Gastrocnemius medialis (tissue), 4 donors: ENCODE data around the gene ABCF2. TPM values are rescaled to one million over a fixed set of nuclear protein-coding genes. Genes with fewer than 3 reads are reported as not detected.

ENCODE experiments used
- ATAC-seq, 2 donors: fragments of 150-250 bp; one replicate each; pipeline ENCODE4 v1.9.1; 2016
- DNase-seq, 2 donors: peaks; one replicate each; pipeline ENCODE4 v3.0.0-alpha.2; 2019
- H3K27ac ChIP-seq, 4 donors: fragments of 200-600 bp; sonication (generic); 1 replicate in 1 of 4; 2 replicates in 3 of 4; pipeline ENCODE4 v1.5.1; 2016 to 2018; ENCODE audit warnings: mild to moderate bottlenecking in 2 of 4, moderate library complexity in 1 of 4
- H3K27me3 ChIP-seq, 3 donors: fragments of 200-600 bp; sonication (generic) in 2 of 3; 1 replicate in 1 of 3; 2 replicates in 2 of 3; pipeline versions ENCODE4 v1.5.1 to v1.6.0; 2016 to 2019; ENCODE audit warnings: mild to moderate bottlenecking in 1 of 3, moderate library complexity in 1 of 3
- H3K36me3 ChIP-seq, 2 donors: fragments of 200-600 bp; sonication (generic) in 1 of 2; one replicate each; pipeline ENCODE4 v1.5.1; 2017 to 2018
- H3K4me1 ChIP-seq, 2 donors: fragments of 200-600 bp; sonication (generic) in 1 of 2; one replicate each; pipeline ENCODE4 v1.5.1; 2016 to 2017; ENCODE audit warnings: mild to moderate bottlenecking in 2 of 2
- H3K4me3 ChIP-seq, 4 donors: fragments of 200-600 bp; sonication (generic) in 3 of 4; 1 replicate in 1 of 4; 2 replicates in 3 of 4; pipeline ENCODE4 v1.5.1; 2016 to 2019; ENCODE audit warnings: mild to moderate bottlenecking in 2 of 4
- H3K9me3 ChIP-seq, 3 donors: fragments of 200-600 bp; sonication (generic) in 2 of 3; 1 replicate in 1 of 3; 2 replicates in 2 of 3; pipeline ENCODE4 v1.5.1; 2016 to 2019
- POLR2A ChIP-seq, 2 donors: fragments of 450-650 bp; IDR thresholded peaks; one replicate each; pipeline ENCODE4 v1.6.1; 2017; ENCODE audit warnings: antibody characterized with exemption in 2 of 2, mild to moderate bottlenecking in 2 of 2, moderate library complexity in 2 of 2
- in situ Hi-C, 4 donors: fragments of 200-750 bp; cut with MboI; loops; one replicate each; pipeline versions ENCODE4 v1.15.0 to v1.8.0; 2017; ENCODE audit warnings: low sequenced_read_pairs in 4 of 4
- intact Hi-C: fragments of 100-400 bp; cut with DNase I; formaldehyde crosslinking; loops from one replicate; pipeline ENCODE4 v1.15.1; 2023; ENCODE audit warnings: low total_unique reads
- total RNA-seq, 4 donors: library from RNA; depleted of rRNA; stranded (reverse); fragments of >200 nt; gene quantifications; one replicate each; pipeline versions ENCODE4 v1.1.0 to v1.2.3, GENCODE V29; 2016
- TF ChIP-seq, protein P1 (sequence below), 5 experiments: fragments of 450-650 bp in 3 of 5; fragments of 200-600 bp in 2 of 5; sonication (generic) in 2 of 5; IDR thresholded peaks in 4 of 5; conservative IDR thresholded peaks in 1 of 5; 1 replicate in 4 of 5; 2 replicates in 1 of 5; pipeline ENCODE4 v1.5.1; 2016 to 2019; ENCODE audit warnings: antibody characterized with exemption in 5 of 5, mild to moderate bottlenecking in 3 of 5, moderate library complexity in 3 of 5

Gene ABCF2
- total RNA-seq, 4 donors from 2014 or later = 73.3 to 119 (median 96.3) TPM

GRCh38 chr7:151211155-151211772 is 15.7 kb downstream of the ABCF2 start:
- H3K27ac ChIP-seq = no peak overlapping the region
- H3K36me3 ChIP-seq = peaks cover 0 to 46% of the 10 kb centered on the region in 2 donors
- ATAC-seq (no peak), DNase-seq (no peak)
- no peaks in the 10 kb centered on the region for H3K4me1 ChIP-seq
- TF ChIP-seq, protein P1, sequence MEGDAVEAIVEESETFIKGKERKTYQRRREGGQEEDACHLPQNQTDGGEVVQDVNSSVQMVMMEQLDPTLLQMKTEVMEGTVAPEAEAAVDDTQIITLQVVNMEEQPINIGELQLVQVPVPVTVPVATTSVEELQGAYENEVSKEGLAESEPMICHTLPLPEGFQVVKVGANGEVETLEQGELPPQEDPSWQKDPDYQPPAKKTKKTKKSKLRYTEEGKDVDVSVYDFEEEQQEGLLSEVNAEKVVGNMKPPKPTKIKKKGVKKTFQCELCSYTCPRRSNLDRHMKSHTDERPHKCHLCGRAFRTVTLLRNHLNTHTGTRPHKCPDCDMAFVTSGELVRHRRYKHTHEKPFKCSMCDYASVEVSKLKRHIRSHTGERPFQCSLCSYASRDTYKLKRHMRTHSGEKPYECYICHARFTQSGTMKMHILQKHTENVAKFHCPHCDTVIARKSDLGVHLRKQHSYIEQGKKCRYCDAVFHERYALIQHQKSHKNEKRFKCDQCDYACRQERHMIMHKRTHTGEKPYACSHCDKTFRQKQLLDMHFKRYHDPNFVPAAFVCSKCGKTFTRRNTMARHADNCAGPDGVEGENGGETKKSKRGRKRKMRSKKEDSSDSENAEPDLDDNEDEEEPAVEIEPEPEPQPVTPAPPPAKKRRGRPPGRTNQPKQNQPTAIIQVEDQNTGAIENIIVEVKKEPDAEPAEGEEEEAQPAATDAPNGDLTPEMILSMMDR (IDR thresholded peaks at IDR 0.05 in 4 of 5, conservative IDR thresholded peaks at IDR 0.05 in 1 of 5) = no peak
- no peak for TF ChIP-seq POLR2A (IDR thresholded peaks at IDR 0.05)
- peaks cover 0 to 1% (median 0%) of the 10 kb centered on the region in 3 donors for H3K27me3 ChIP-seq
- no peak overlapping the region for H3K4me3 ChIP-seq
- intact Hi-C loops = no loop called here
- in situ Hi-C loops = no loop called here
- no peaks in the 10 kb centered on the region for H3K9me3 ChIP-seq

GRCh38 chr7:151210087-151210854 is 16.7 kb downstream of the ABCF2 start, which contains the start of gene H2BK1:
H2BK1 (minus strand) TSS chr7:151210488; CDS start chr7:151210318, 170 bp downstream.
- Histone ChIP-seq H3K27me3 (peaks cover 0 to 10% (median 6%) of the 10 kb centered on the region in 3 donors), H3K9me3 (no peaks in the 10 kb centered on the region), H3K36me3 (peaks cover 0 to 36% of the 10 kb centered on the region in 2 donors), H3K4me3 (no peak within 1 kb of the TSS), H3K4me1 (no peaks in the 10 kb centered on the region), H3K27ac (no peak within 1 kb of the TSS)
- in situ Hi-C loops (no loop called here), intact Hi-C loops (no loop called here)
- DNase-seq (no peak), ATAC-seq (no peak)
- TF ChIP-seq, protein P1 (IDR thresholded peaks at IDR 0.05 in 4 of 5, conservative IDR thresholded peaks at IDR 0.05 in 1 of 5) = no peak
- no peak for TF ChIP-seq POLR2A (IDR thresholded peaks at IDR 0.05)

GRCh38 chr7:151209588-151209987 is 17.4 kb downstream of the ABCF2 start:
- Histone ChIP-seq H3K9me3 (no peaks in the 10 kb centered on the region), H3K4me1 (no peaks in the 10 kb centered on the region), H3K4me3 (no peak overlapping the region), H3K36me3 (peaks cover 0 to 29% of the 10 kb centered on the region in 2 donors), H3K27ac (no peak overlapping the region), H3K27me3 (peaks cover 1 to 14% (median 13%) of the 10 kb centered on the region in 3 donors)
- ATAC-seq (no peak), DNase-seq (no peak)
- TF ChIP-seq POLR2A (IDR thresholded peaks at IDR 0.05) = no peak
- TF ChIP-seq, protein P1 (IDR thresholded peaks at IDR 0.05 in 4 of 5, conservative IDR thresholded peaks at IDR 0.05 in 1 of 5) = no peak
- in situ Hi-C loops = no loop called here
- intact Hi-C loops = no loop called here

GRCh38 chr7:151208253-151208862 is 18.6 kb downstream of the ABCF2 start:
- TF ChIP-seq POLR2A (IDR thresholded peaks at IDR 0.05) = no peak
- intact Hi-C loops = no loop called here

GRCh38 chr7:151207804-151208203 is 19.2 kb downstream of the ABCF2 start:
- Histone ChIP-seq H3K4me3 (no peak overlapping the region), H3K9me3 (no peaks in the 10 kb centered on the region), H3K4me1 (no peaks in the 10 kb centered on the region), H3K27ac (no peak overlapping the region), H3K27me3 (peaks cover 7 to 24% (median 17%) of the 10 kb centered on the region in 3 donors), H3K36me3 (peaks cover 0 to 11% of the 10 kb centered on the region in 2 donors)
- DNase-seq (no peak), ATAC-seq (peak in 1 of 2 donors; percentile 25)
- intact Hi-C loops (no loop called here), in situ Hi-C loops (no loop called here)
- TF ChIP-seq POLR2A (IDR thresholded peaks at IDR 0.05) = no peak
- TF ChIP-seq, protein P1 (IDR thresholded peaks at IDR 0.05 in 4 of 5, conservative IDR thresholded peaks at IDR 0.05 in 1 of 5) = no peak

More at GRCh38 chr7:151208253-151208862, 18.6 kb downstream of the ABCF2 start:
- in situ Hi-C loops = no loop called here
- H3K9me3 ChIP-seq = no peaks in the 10 kb centered on the region
- DNase-seq (no peak), ATAC-seq (peak in 1 of 2 donors; percentile 16)
- H3K4me3 ChIP-seq = no peak overlapping the region
- no peak overlapping the region for H3K27ac ChIP-seq
- H3K27me3 ChIP-seq = peaks cover 7 to 22% (median 17%) of the 10 kb centered on the region in 3 donors
- H3K36me3 ChIP-seq = peaks cover 0 to 17% of the 10 kb centered on the region in 2 donors
- no peaks in the 10 kb centered on the region for H3K4me1 ChIP-seq
